Nephron (organoid): Measurements from ENCODE around the gene ANKRD2.

Experiments used
- H3K27ac Mint-ChIP-seq, 3 experiments: 2 replicates each; pipeline ENCODE4 v1.8.0; 2020; ENCODE audit warnings: mixed read lengths in 3 of 3, mild to moderate bottlenecking in 2 of 3, moderate library complexity in 1 of 3
- H3K27me3 Mint-ChIP-seq: 2 replicates; pipeline ENCODE4 v1.8.0; 2021; ENCODE audit warnings: low read depth, mild to moderate bottlenecking, moderate library complexity, mixed read lengths
- H3K36me3 Mint-ChIP-seq: 2 replicates; pipeline ENCODE4 v1.8.0; 2020; ENCODE audit warnings: low read depth, mixed read lengths
- H3K4me1 Mint-ChIP-seq: 2 replicates; pipeline ENCODE4 v1.8.0; 2020; ENCODE audit warnings: mixed read lengths
- H3K4me3 Mint-ChIP-seq, 3 experiments: 2 replicates each; pipeline ENCODE4 v1.8.0; 2020; ENCODE audit warnings: mild to moderate bottlenecking in 3 of 3, mixed read lengths in 3 of 3, moderate library complexity in 2 of 3
- H3K9me3 Mint-ChIP-seq: 2 replicates; pipeline ENCODE4 v1.8.0; 2020; ENCODE audit warnings: mixed read lengths
- CTCF ChIP-seq, 3 experiments: fragments of 200-600 bp; sonication (generic); IDR thresholded peaks; one replicate each; pipeline ENCODE4 v1.5.0; 2021; ENCODE audit warnings: antibody characterized with exemption in 3 of 3; ENCODE audit not compliant: unreplicated experiment in 3 of 3

Gene ANKRD2

GRCh38 chr10:97570789-97571471 lies 1.6 kb upstream of the ANKRD2 start:
- Mint-ChIP-seq H3K27ac (peak overlapping the region; percentile 64 to 88 (median 71)), H3K9me3 (no peaks in the 10 kb centered on the region), H3K36me3 (no peaks in the 10 kb centered on the region), H3K4me3 (no peak overlapping the region), H3K4me1 (peaks cover 31% of the 10 kb centered on the region), H3K27me3 (peaks cover 4% of the 10 kb centered on the region)
- no peak for TF ChIP-seq CTCF (IDR thresholded peaks at IDR 0.05; ENCODE audit: unreplicated experiment in 3 of 3)

- H3K27ac Mint-ChIP-seq = peak overlapping the region; percentile 64 to 88 (median 71)
Measured at GRCh38 chr10:97571622-97572021, 957 bp upstream of the ANKRD2 start.

GRCh38 chr10:97573021-97573420 lies 442 bp downstream of the ANKRD2 start:
- Mint-ChIP-seq H3K27ac (peak overlapping the region; percentile 22 to 62 (median 33)), H3K36me3 (no peaks in the 10 kb centered on the region), H3K4me1 (peaks cover 31% of the 10 kb centered on the region), H3K9me3 (no peaks in the 10 kb centered on the region), H3K4me3 (peak overlapping the region in 1 of 3 experiments; percentile 27), H3K27me3 (peaks cover 4% of the 10 kb centered on the region)
- no peak for TF ChIP-seq CTCF (IDR thresholded peaks at IDR 0.05; ENCODE audit: unreplicated experiment in 3 of 3)

More at GRCh38 chr10:97571622-97572021, 957 bp upstream of the ANKRD2 start:
- TF ChIP-seq CTCF (IDR thresholded peaks at IDR 0.05; ENCODE audit: unreplicated experiment in 3 of 3) = no peak
- Mint-ChIP-seq H3K36me3 (no peaks in the 10 kb centered on the region), H3K4me3 (no peak overlapping the region), H3K9me3 (no peaks in the 10 kb centered on the region), H3K4me1 (peaks cover 31% of the 10 kb centered on the region), H3K27me3 (peaks cover 4% of the 10 kb centered on the region)

GRCh38 chr10:97573672-97574071 lies 1.1 kb downstream of the ANKRD2 start:
- no peaks in the 10 kb centered on the region for H3K9me3 Mint-ChIP-seq
- H3K4me3 Mint-ChIP-seq = no peak overlapping the region
- TF ChIP-seq CTCF (IDR thresholded peaks at IDR 0.05; ENCODE audit: unreplicated experiment in 3 of 3) = no peak
- H3K27me3 Mint-ChIP-seq = peaks cover 6% of the 10 kb centered on the region
- no peaks in the 10 kb centered on the region for H3K36me3 Mint-ChIP-seq
- H3K4me1 Mint-ChIP-seq = peaks cover 31% of the 10 kb centered on the region
- no peak overlapping the region for H3K27ac Mint-ChIP-seq

- Mint-ChIP-seq H3K9me3 (no peaks in the 10 kb centered on the region), H3K4me1 (peaks cover 31% of the 10 kb centered on the region), H3K27ac (peak overlapping the region in 2 of 3 experiments; percentile 28 to 52), H3K4me3 (no peak overlapping the region), H3K36me3 (no peaks in the 10 kb centered on the region), H3K27me3 (peaks cover 8% of the 10 kb centered on the region)
- TF ChIP-seq CTCF (IDR thresholded peaks at IDR 0.05; ENCODE audit: unreplicated experiment in 3 of 3) = no peak
Measured at GRCh38 chr10:97574374-97575126, 2.0 kb downstream of the ANKRD2 start.
